Measurements from ENCODE around the gene AOC2.
"Not testable (repeated sequence)": the region's sequence is repeated elsewhere in the genome, so short reads cannot be mapped to it uniquely, and the experiment has no call there.

DNA sequence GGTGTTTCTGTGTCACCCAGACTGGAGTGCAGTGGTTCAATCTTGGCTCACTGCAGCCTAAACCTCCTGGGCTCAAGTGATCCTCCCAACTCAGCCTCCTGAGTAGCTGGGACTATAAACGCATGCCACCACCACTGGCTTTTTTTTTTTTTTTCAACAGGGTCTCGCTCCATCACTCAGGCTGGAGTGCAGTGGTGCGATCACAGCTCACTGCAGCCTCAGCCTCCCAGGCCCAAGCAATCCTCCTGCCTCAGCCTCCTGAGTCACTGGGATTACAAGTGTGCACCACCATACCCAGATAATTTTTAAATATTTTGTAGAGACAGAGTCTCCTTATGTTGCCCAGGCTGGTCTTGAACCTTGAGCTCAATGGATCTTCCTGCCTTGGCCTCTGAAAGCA, 41.4 kb downstream of the AOC2 start:
- TF ChIP-seq, protein P1, sequence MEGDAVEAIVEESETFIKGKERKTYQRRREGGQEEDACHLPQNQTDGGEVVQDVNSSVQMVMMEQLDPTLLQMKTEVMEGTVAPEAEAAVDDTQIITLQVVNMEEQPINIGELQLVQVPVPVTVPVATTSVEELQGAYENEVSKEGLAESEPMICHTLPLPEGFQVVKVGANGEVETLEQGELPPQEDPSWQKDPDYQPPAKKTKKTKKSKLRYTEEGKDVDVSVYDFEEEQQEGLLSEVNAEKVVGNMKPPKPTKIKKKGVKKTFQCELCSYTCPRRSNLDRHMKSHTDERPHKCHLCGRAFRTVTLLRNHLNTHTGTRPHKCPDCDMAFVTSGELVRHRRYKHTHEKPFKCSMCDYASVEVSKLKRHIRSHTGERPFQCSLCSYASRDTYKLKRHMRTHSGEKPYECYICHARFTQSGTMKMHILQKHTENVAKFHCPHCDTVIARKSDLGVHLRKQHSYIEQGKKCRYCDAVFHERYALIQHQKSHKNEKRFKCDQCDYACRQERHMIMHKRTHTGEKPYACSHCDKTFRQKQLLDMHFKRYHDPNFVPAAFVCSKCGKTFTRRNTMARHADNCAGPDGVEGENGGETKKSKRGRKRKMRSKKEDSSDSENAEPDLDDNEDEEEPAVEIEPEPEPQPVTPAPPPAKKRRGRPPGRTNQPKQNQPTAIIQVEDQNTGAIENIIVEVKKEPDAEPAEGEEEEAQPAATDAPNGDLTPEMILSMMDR (optimal IDR thresholded peaks at IDR 0.05 in 1 of 3, IDR thresholded peaks at IDR 0.05 in 1 of 3, conservative IDR thresholded peaks at IDR 0.05 in 1 of 3; ENCODE audit: extremely low read depth in 1 of 3, insufficient read depth in 2 of 3, low read length in 3 of 3) = not testable (repeated sequence)
- TF ChIP-seq EZH2 (IDR thresholded peaks at IDR 0.05; ENCODE audit: low read length) = not testable (repeated sequence)
